ENCODE results near the gene ATM.

DNA sequence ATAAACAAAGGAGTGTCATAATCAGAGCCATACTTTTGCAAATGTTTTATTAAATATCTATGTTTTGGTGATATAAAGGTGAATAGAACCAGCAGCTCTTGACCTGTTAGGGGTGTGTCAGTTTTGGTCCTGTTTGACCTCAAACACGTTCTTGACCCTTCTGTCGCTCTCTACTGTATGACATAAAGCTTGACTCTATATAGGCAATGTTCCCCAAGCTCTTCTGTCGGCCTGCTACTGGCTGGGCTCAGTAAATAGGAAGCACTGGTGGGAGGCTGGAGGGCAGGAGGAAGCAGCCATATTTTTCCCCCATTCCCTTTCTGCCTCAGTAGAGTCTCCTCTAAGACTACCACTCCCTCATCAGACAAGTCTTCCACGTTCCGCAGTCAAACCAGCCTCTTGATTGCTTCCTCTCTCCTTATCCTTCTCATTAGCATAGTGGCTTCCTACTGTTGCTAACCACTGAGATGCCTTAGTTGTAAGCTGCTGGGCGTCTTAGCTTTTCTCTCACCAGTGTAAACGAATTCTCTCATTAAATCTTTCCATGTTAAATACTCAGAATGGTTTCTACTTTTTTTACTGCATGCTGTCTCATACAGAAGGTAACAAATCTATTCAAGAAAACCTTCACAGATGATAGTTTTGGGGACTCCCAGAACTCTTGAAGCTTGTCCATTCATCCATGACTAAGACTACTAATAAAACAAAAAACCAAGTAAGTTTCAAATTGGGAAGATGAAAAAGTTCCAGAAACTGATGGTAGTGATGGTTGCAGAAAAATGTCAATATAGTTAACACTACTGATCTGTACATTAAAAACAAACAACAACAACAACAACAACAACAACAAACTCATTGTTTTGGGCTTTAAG lies 3.7 kb upstream of the ATM start:
- TF ChIP-seq, protein P1, sequence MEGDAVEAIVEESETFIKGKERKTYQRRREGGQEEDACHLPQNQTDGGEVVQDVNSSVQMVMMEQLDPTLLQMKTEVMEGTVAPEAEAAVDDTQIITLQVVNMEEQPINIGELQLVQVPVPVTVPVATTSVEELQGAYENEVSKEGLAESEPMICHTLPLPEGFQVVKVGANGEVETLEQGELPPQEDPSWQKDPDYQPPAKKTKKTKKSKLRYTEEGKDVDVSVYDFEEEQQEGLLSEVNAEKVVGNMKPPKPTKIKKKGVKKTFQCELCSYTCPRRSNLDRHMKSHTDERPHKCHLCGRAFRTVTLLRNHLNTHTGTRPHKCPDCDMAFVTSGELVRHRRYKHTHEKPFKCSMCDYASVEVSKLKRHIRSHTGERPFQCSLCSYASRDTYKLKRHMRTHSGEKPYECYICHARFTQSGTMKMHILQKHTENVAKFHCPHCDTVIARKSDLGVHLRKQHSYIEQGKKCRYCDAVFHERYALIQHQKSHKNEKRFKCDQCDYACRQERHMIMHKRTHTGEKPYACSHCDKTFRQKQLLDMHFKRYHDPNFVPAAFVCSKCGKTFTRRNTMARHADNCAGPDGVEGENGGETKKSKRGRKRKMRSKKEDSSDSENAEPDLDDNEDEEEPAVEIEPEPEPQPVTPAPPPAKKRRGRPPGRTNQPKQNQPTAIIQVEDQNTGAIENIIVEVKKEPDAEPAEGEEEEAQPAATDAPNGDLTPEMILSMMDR (IDR thresholded peaks at IDR 0.05; ENCODE audit: insufficient read depth, low read length, poor library complexity, severe bottlenecking) = no peak
- TF ChIP-seq EZH2phosphoT487 (conservative IDR thresholded peaks at IDR 0.05; ENCODE audit: low read length) = no peak

Data from SU-DHL-6 (cell line).